ENCODE results near the gene DCLK1. TPM values are rescaled to one million over a fixed set of nuclear protein-coding genes. Genes with fewer than 3 reads are reported as not detected.

DCLK1 gene
- total and polyA plus RNA-seq, 10 of the 15 experiments (the other 5 are each of a cell fraction or from before 2014, with no cell fraction given): not detected

GRCh38 chr13:36175621-36176020 lies 44.4 kb upstream of the DCLK1 start:
- RAD21 ChIA-PET (ENCODE audit: unreplicated experiment): no interaction called here
- no peak for DNase-seq (ENCODE audit: low read depth, low spot score)
- no peaks in the 10 kb centered on the region for H3K4me1 ChIP-seq (ENCODE audit: control insufficient read depth, insufficient read depth, low read length)
- no peak overlapping the region for H3K27ac ChIP-seq (ENCODE audit: control insufficient read depth, insufficient read depth)
- SMC1A ChIA-PET (ENCODE audit: uncharacterized antibody, unreplicated experiment): no interaction called here
- CTCF ChIA-PET: no interaction called here
- no peaks in the 10 kb centered on the region for H3K79me2 ChIP-seq (ENCODE audit: control insufficient read depth, insufficient read depth, low read length)
- no peak overlapping the region for H3K4me3 ChIP-seq
- in situ Hi-C loops (cut with MboI): no loop called here
- H3K9me3 ChIP-seq (replicated peaks; ENCODE audit: control insufficient read depth, insufficient read depth, low read length): no peaks in the 10 kb centered on the region
- no peak overlapping the region for H3K9ac ChIP-seq (ENCODE audit: control insufficient read depth, insufficient read depth, low read length)
- H4K20me1 ChIP-seq (ENCODE audit: control insufficient read depth, insufficient read depth): no peaks in the 10 kb centered on the region
- no peak overlapping the region for H3K4me2 ChIP-seq (ENCODE audit: control insufficient read depth, insufficient read depth)
- H3K27me3 ChIP-seq (replicated peaks in 1 of 2; ENCODE audit: control insufficient read depth in 2 of 2, insufficient read depth in 2 of 2, low read length in 1 of 2): no peaks in the 10 kb centered on the region
- no peak for TF ChIP-seq MEF2B (IDR thresholded peaks at IDR 0.05; ENCODE audit: partially characterized antibody, poor library complexity, severe bottlenecking)
- no peak for TF ChIP-seq NR2F1 (conservative IDR thresholded peaks at IDR 0.05)
- no peak for TF ChIP-seq NRF1 (conservative IDR thresholded peaks at IDR 0.05; ENCODE audit: low read depth, low read length)
- no peak for TF ChIP-seq E2F8 (IDR thresholded peaks at IDR 0.05; ENCODE audit: low read depth, partially characterized antibody)
- no peak for TF ChIP-seq IKZF1 (conservative IDR thresholded peaks at IDR 0.05)
- no peak for TF ChIP-seq SREBF2 (IDR thresholded peaks at IDR 0.05; ENCODE audit: low read length)
- TF ChIP-seq ZNF217 (IDR thresholded peaks at IDR 0.05): no peak
- TF ChIP-seq RFX5 (IDR thresholded peaks at IDR 0.05; ENCODE audit: low read depth, low read length): no peak
- no peak for TF ChIP-seq JUND (IDR thresholded peaks at IDR 0.05; ENCODE audit: low read depth, low read length)
- TF ChIP-seq ZBED1 (IDR thresholded peaks at IDR 0.05; ENCODE audit: borderline replicate concordance): no peak
- H2AFZ ChIP-seq (ENCODE audit: control insufficient read depth, low read depth, low read length): no peak overlapping the region
- POLR2A ChIA-PET: no interaction called here
- WGBS (ENCODE audit: insufficient coverage, insufficient replicate concordance, low lambda C conversion rate, missing lambda C conversion rate): 20% methylated on average over 5 of the region's 5 CpGs
- no peak for ATAC-seq
- no TSS peak for BruUV-seq (replicated peaks)
- no peak for FAIRE-seq
- intact Hi-C loops (cut with micrococcal nuclease; ENCODE audit: unreplicated experiment): no loop called here
- H3K36me3 ChIP-seq (ENCODE audit: control insufficient read depth in 2 of 2, insufficient read depth in 2 of 2, low read length in 1 of 2): no peaks in the 10 kb centered on the region
